ENCODE data around the gene PCGF3. TPM values are rescaled to one million over a fixed set of nuclear protein-coding genes. Genes with fewer than 3 reads are reported as not detected.

Gene PCGF3
- total RNA-seq, 1 experiment from 2014 or later, result 31.5 TPM

- H4K20me1 ChIP-seq (ENCODE audit: low read length), result no peaks in the 10 kb centered on the region
- H3K27ac ChIP-seq (ENCODE audit: low read length), result no peak overlapping the region
- H3K9me3 ChIP-seq (ENCODE audit: low read length), result no peaks in the 10 kb centered on the region
- no peaks in the 10 kb centered on the region for H3K27me3 ChIP-seq (ENCODE audit: low read length)
- ChIA-PET POLR2A (ENCODE audit: unreplicated experiment) (no interaction called here), CTCF (no interaction called here)
- TF ChIP-seq EZH2phosphoT487 (IDR thresholded peaks at IDR 0.05; ENCODE audit: borderline replicate concordance, low read length) (no peak), CTCF (conservative IDR thresholded peaks at IDR 0.05; ENCODE audit: low read depth, low read length) (no peak), EZH2 (IDR thresholded peaks at IDR 0.05; ENCODE audit: low read length, unreplicated experiment) (no peak)
- BruUV-seq (replicated peaks), result no TSS peak
- ATAC-seq (no peak), DNase-seq (no peak)
- no peaks in the 10 kb centered on the region for H3K4me1 ChIP-seq (ENCODE audit: insufficient read depth, low read length)
- no peaks in the 10 kb centered on the region for H3K79me2 ChIP-seq (ENCODE audit: low read length)
- no peaks in the 10 kb centered on the region for H3F3A ChIP-seq (ENCODE audit: low read length, unreplicated experiment)
- intact Hi-C loops (cut with micrococcal nuclease), result no loop called here
- H3K4me3 ChIP-seq (ENCODE audit: low read length), result no peak overlapping the region
- no peak overlapping the region for H3K4me2 ChIP-seq (ENCODE audit: low read length)
- no peak overlapping the region for H2AFZ ChIP-seq (ENCODE audit: low read length)
- no peaks in the 10 kb centered on the region for H3K9me2 ChIP-seq (replicated peaks; ENCODE audit: low read length)
- no peaks in the 10 kb centered on the region for H3K36me3 ChIP-seq (ENCODE audit: low read depth, low read length)
- no peak overlapping the region for H3K9ac ChIP-seq (ENCODE audit: low read length)
Measured at GRCh38 chr4:661231-661630, 44.4 kb upstream of the PCGF3 start.

- Histone ChIP-seq H3K4me2 (ENCODE audit: low read length) (no peak overlapping the region), H3K27me3 (ENCODE audit: low read length) (no peaks in the 10 kb centered on the region), H3K9me3 (ENCODE audit: low read length) (no peaks in the 10 kb centered on the region), H3K9me2 (replicated peaks; ENCODE audit: low read length) (no peaks in the 10 kb centered on the region), H3F3A (ENCODE audit: low read length, unreplicated experiment) (no peaks in the 10 kb centered on the region), H3K4me1 (ENCODE audit: insufficient read depth, low read length) (no peaks in the 10 kb centered on the region), H3K27ac (ENCODE audit: low read length) (no peak overlapping the region), H3K36me3 (ENCODE audit: low read depth, low read length) (no peaks in the 10 kb centered on the region), H3K4me3 (ENCODE audit: low read length) (no peak overlapping the region), H2AFZ (ENCODE audit: low read length) (no peak overlapping the region), H4K20me1 (ENCODE audit: low read length) (no peaks in the 10 kb centered on the region), H3K9ac (ENCODE audit: low read length) (no peak overlapping the region), H3K79me2 (ENCODE audit: low read length) (no peaks in the 10 kb centered on the region)
- no TSS peak for BruUV-seq (replicated peaks)
- ChIA-PET CTCF (no interaction called here), POLR2A (ENCODE audit: unreplicated experiment) (no interaction called here)
- DNase-seq (no peak), ATAC-seq (no peak)
- TF ChIP-seq EZH2phosphoT487 (IDR thresholded peaks at IDR 0.05; ENCODE audit: borderline replicate concordance, low read length) (no peak), EZH2 (IDR thresholded peaks at IDR 0.05; ENCODE audit: low read length, unreplicated experiment) (no peak), CTCF (conservative IDR thresholded peaks at IDR 0.05; ENCODE audit: low read depth, low read length) (no peak)
- intact Hi-C loops (cut with micrococcal nuclease), result no loop called here
Measured at GRCh38 chr4:661881-662761, 43.5 kb upstream of the PCGF3 start.

- no peaks in the 10 kb centered on the region for H3K27me3 ChIP-seq (ENCODE audit: low read length)
- ATAC-seq (no peak), DNase-seq (no peak)
- no peaks in the 10 kb centered on the region for H3K36me3 ChIP-seq (ENCODE audit: low read depth, low read length)
- no peak overlapping the region for H3K27ac ChIP-seq (ENCODE audit: low read length)
- H3K4me2 ChIP-seq (ENCODE audit: low read length), result no peak overlapping the region
- intact Hi-C loops (cut with micrococcal nuclease), result no loop called here
- CTCF ChIA-PET, result no interaction called here
- H2AFZ ChIP-seq (ENCODE audit: low read length), result no peak overlapping the region
- no peaks in the 10 kb centered on the region for H4K20me1 ChIP-seq (ENCODE audit: low read length)
- BruUV-seq (replicated peaks), result no TSS peak
- H3K9ac ChIP-seq (ENCODE audit: low read length), result no peak overlapping the region
- H3K9me2 ChIP-seq (replicated peaks; ENCODE audit: low read length), result no peaks in the 10 kb centered on the region
- no peak for TF ChIP-seq EZH2 (IDR thresholded peaks at IDR 0.05; ENCODE audit: low read length, unreplicated experiment)
- TF ChIP-seq CTCF (conservative IDR thresholded peaks at IDR 0.05; ENCODE audit: low read depth, low read length), result no peak
- TF ChIP-seq EZH2phosphoT487 (IDR thresholded peaks at IDR 0.05; ENCODE audit: borderline replicate concordance, low read length), result no peak
- POLR2A ChIA-PET (ENCODE audit: unreplicated experiment), result no interaction called here
- H3K4me3 ChIP-seq (ENCODE audit: low read length), result no peak overlapping the region
- H3K4me1 ChIP-seq (ENCODE audit: insufficient read depth, low read length), result no peaks in the 10 kb centered on the region
- no peaks in the 10 kb centered on the region for H3K79me2 ChIP-seq (ENCODE audit: low read length)
- H3F3A ChIP-seq (ENCODE audit: low read length, unreplicated experiment), result no peaks in the 10 kb centered on the region
- no peaks in the 10 kb centered on the region for H3K9me3 ChIP-seq (ENCODE audit: low read length)
Measured at GRCh38 chr4:663046-663437, 42.6 kb upstream of the PCGF3 start.
